LNCaP clone FGC (cell line): ENCODE measurements around the gene PAK4.

Source experiments
- DNase-seq: peaks from one replicate; pipeline ENCODE4 v3.0.0-alpha.2; 2011; ENCODE audit warnings: low read depth
- H3K4me3 ChIP-seq: 2 replicates; pipeline ENCODE4 v1.5.1; 2011; ENCODE audit warnings: mild to moderate bottlenecking, low read depth, low read length, control low read depth
- CTCF ChIP-seq: IDR thresholded peaks from 2 replicates; pipeline ENCODE4 v1.5.1; 2012; ENCODE audit warnings: mild to moderate bottlenecking; ENCODE audit not compliant: control insufficient read depth, insufficient read depth; ENCODE audit errors: extremely low read depth

PAK4 gene

GRCh38 chr19:39177736-39178135 is 52.1 kb downstream of the PAK4 start:
- TF ChIP-seq CTCF, result no peak
- H3K4me3 ChIP-seq, result no peak overlapping the region
- DNase-seq, result no peak

- no peak overlapping the region for H3K4me3 ChIP-seq
- DNase-seq, result no peak
- TF ChIP-seq CTCF, result no peak
Measured at GRCh38 chr19:39178296-39179006, 52.9 kb downstream of the PAK4 start.

- DNase-seq, result no peak
- TF ChIP-seq CTCF, result no peak
- no peak overlapping the region for H3K4me3 ChIP-seq
Measured at GRCh38 chr19:39179754-39180153, 54.2 kb downstream of the PAK4 start.

- no peak for TF ChIP-seq CTCF
- DNase-seq, result no peak
- H3K4me3 ChIP-seq, result no peak overlapping the region
Measured at GRCh38 chr19:39180749-39181148, 55.2 kb downstream of the PAK4 start.

- DNase-seq, result no peak
- no peak for TF ChIP-seq CTCF
- H3K4me3 ChIP-seq, result no peak overlapping the region
Measured at GRCh38 chr19:39181500-39182173, 56.1 kb downstream of the PAK4 start.

GRCh38 chr19:39182174-39182505 is 56.6 kb downstream of the PAK4 start:
- TF ChIP-seq CTCF, result no peak
- H3K4me3 ChIP-seq, result no peak overlapping the region
- no peak for DNase-seq

- H3K4me3 ChIP-seq, result no peak overlapping the region
- no peak for TF ChIP-seq CTCF
- no peak for DNase-seq
Measured at GRCh38 chr19:39183104-39183503, 57.5 kb downstream of the PAK4 start.
